Activated naive CD8-positive, alpha-beta T cell treated with anti-CD3 and anti-CD28 coated beads for 36 hours (primary cell): ENCODE measurements around the gene OTOGL. TPM values are rescaled to one million over a fixed set of nuclear protein-coding genes. Genes with fewer than 3 reads are reported as not detected.

Experiments used
- DNase-seq: peaks from one replicate; pipeline ENCODE4 v3.0.0; 2021
- H3K27ac Mint-ChIP-seq: one replicate; pipeline ENCODE4 v1.8.0; 2022; ENCODE audit warnings: mild to moderate bottlenecking, moderate library complexity, mixed read lengths
- H3K27me3 Mint-ChIP-seq: one replicate; pipeline ENCODE4 v1.8.0; 2022; ENCODE audit warnings: mild to moderate bottlenecking, mixed read lengths
- H3K36me3 Mint-ChIP-seq: one replicate; pipeline ENCODE4 v1.8.0; 2021; ENCODE audit warnings: mild to moderate bottlenecking, mixed read lengths
- H3K4me1 Mint-ChIP-seq: one replicate; pipeline ENCODE4 v1.8.0; 2021; ENCODE audit warnings: mixed read lengths
- H3K4me3 Mint-ChIP-seq: one replicate; pipeline ENCODE4 v1.8.0; 2022; ENCODE audit warnings: mild to moderate bottlenecking, moderate library complexity, mixed read lengths
- H3K9me3 Mint-ChIP-seq: one replicate; pipeline ENCODE4 v1.8.0; 2022; ENCODE audit warnings: mixed read lengths
- total RNA-seq, 2 experiments: library from RNA; stranded (reverse); gene quantifications; one replicate each; pipeline ENCODE4 v1.2.3, GENCODE V29; 2021

OTOGL gene
- total RNA-seq, 2 experiments from 2014 or later: not detected

DNA sequence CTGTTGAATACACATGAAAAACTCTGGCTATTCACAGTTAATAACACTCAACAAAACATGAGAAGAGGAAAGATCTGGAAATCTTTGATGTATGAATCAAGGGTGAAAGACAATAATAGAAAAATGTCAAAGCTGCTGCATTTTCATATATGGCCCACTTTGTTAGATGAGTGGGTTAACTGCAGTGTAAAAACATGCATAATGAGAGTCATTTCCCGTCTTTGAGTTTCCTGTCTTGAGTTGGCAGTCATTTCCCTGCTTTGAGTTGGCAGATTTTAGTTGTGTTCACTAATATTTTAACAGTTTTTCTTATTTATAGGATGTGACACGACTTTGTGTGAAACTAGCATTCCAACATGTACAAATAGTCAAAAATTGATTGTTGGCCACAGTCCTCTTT is 256.8 kb downstream of the OTOGL start:
- Mint-ChIP-seq H3K36me3 (no peaks in the 10 kb centered on the region), H3K27ac (no peak overlapping the region), H3K4me1 (no peaks in the 10 kb centered on the region), H3K4me3 (no peak overlapping the region), H3K27me3 (no peaks in the 10 kb centered on the region), H3K9me3 (no peaks in the 10 kb centered on the region)
- DNase-seq: no peak

- no peaks in the 10 kb centered on the region for H3K27me3 Mint-ChIP-seq
Measured at GRCh38 chr12:80359703-80360102, 260.4 kb downstream of the OTOGL start.

DNA sequence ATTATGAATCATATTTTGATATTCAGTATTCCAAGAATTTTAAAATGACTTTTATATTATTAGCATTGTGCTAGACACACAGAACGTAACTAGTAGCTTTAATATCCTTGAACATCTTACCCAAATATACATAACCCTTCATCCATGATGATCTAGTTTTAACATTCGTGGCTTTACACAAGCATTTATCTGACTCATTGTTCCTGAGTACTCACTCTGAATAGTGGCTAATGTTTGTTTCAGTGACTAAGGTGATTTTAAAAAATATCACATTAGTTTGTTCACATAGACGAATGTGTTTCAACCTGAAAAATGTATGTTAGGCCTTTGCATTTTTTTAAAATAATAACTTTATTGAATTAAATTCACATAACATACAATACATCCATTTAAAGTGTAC is 264.7 kb downstream of the OTOGL start:
- no peaks in the 10 kb centered on the region for H3K36me3 Mint-ChIP-seq
- peaks cover 5% of the 10 kb centered on the region for H3K9me3 Mint-ChIP-seq
- H3K27ac Mint-ChIP-seq: no peak overlapping the region
- H3K27me3 Mint-ChIP-seq: no peaks in the 10 kb centered on the region
- DNase-seq: no peak
- H3K4me3 Mint-ChIP-seq: no peak overlapping the region
- H3K4me1 Mint-ChIP-seq: no peaks in the 10 kb centered on the region

More at GRCh38 chr12:80359703-80360102, 260.4 kb downstream of the OTOGL start:
- DNase-seq: no peak
- H3K27ac Mint-ChIP-seq: no peak overlapping the region
- no peaks in the 10 kb centered on the region for H3K36me3 Mint-ChIP-seq
- H3K4me3 Mint-ChIP-seq: no peak overlapping the region
- no peaks in the 10 kb centered on the region for H3K4me1 Mint-ChIP-seq
- peaks cover 5% of the 10 kb centered on the region for H3K9me3 Mint-ChIP-seq

- Mint-ChIP-seq H3K27ac (no peak overlapping the region), H3K4me1 (no peaks in the 10 kb centered on the region), H3K36me3 (no peaks in the 10 kb centered on the region), H3K9me3 (no peaks in the 10 kb centered on the region), H3K4me3 (no peak overlapping the region), H3K27me3 (no peaks in the 10 kb centered on the region)
- DNase-seq: no peak
Measured at GRCh38 chr12:80373666-80374065, 274.3 kb downstream of the OTOGL start.

DNA sequence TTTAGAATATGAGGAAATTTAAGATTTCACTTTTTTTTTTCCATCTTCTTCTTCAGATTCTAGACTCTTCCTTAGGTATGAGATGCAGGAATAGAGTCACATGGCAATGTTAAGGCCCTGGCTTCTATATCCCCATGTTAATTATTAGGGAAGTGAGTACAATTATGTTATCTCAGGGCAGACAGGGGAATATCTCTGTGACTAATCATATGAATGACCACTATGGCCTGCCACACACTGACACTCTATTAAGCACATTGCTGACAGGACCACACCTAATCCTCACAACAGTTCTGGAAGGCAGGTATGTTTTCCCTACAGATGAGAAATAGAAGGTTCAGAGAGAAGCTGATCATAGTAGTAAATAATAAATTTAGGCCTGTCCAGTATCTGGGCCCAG is 275.3 kb downstream of the OTOGL start:
- Mint-ChIP-seq H3K27me3 (no peaks in the 10 kb centered on the region), H3K9me3 (no peaks in the 10 kb centered on the region), H3K27ac (no peak overlapping the region), H3K4me3 (no peak overlapping the region), H3K4me1 (no peaks in the 10 kb centered on the region), H3K36me3 (no peaks in the 10 kb centered on the region)
- DNase-seq: no peak

GRCh38 chr12:80377140-80377794 is 277.9 kb downstream of the OTOGL start:
- Mint-ChIP-seq H3K9me3 (no peaks in the 10 kb centered on the region), H3K27ac (no peak overlapping the region), H3K4me1 (no peaks in the 10 kb centered on the region), H3K27me3 (no peaks in the 10 kb centered on the region), H3K36me3 (no peaks in the 10 kb centered on the region), H3K4me3 (no peak overlapping the region)
- DNase-seq: no peak

GRCh38 chr12:80381121-80381520 is 281.8 kb downstream of the OTOGL start:
- Mint-ChIP-seq H3K4me1 (no peaks in the 10 kb centered on the region), H3K27me3 (no peaks in the 10 kb centered on the region), H3K4me3 (no peak overlapping the region), H3K9me3 (no peaks in the 10 kb centered on the region), H3K36me3 (no peaks in the 10 kb centered on the region), H3K27ac (no peak overlapping the region)
- no peak for DNase-seq

GRCh38 chr12:80382254-80382653 is 282.9 kb downstream of the OTOGL start:
- H3K27me3 Mint-ChIP-seq: no peaks in the 10 kb centered on the region
- DNase-seq: no peak
- H3K27ac Mint-ChIP-seq: no peak overlapping the region
- H3K4me1 Mint-ChIP-seq: no peaks in the 10 kb centered on the region
- H3K36me3 Mint-ChIP-seq: no peaks in the 10 kb centered on the region
- no peak overlapping the region for H3K4me3 Mint-ChIP-seq
- H3K9me3 Mint-ChIP-seq: no peaks in the 10 kb centered on the region

DNA sequence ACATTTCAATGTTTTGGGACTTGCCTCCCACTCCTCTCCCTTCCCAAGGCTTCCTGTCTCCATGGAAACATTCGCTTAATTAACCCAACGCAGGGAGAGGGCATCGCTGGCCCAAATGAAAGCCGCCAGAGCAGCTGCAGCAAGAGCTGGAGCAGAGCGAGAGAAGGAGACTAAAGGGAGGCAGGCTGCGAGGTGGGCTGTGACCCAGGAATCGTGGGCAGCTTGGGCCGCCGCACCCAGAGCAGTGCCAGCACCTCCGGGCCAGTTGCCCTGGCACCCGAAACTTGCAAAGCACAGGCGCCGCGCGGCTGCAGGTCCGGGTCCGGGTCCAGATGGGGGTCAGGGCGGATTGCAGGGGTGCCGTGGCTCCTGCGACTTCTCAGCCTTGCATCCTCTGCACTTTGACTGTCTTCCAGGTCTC is 301.2 kb downstream of the OTOGL start:
- Mint-ChIP-seq H3K4me1 (no peaks in the 10 kb centered on the region), H3K36me3 (no peaks in the 10 kb centered on the region), H3K4me3 (no peak overlapping the region), H3K27ac (no peak overlapping the region), H3K27me3 (peaks cover 21% of the 10 kb centered on the region), H3K9me3 (peaks cover 1% of the 10 kb centered on the region)
- no peak for DNase-seq

- no peak overlapping the region for H3K4me3 Mint-ChIP-seq
- H3K36me3 Mint-ChIP-seq: no peaks in the 10 kb centered on the region
- peaks cover 21% of the 10 kb centered on the region for H3K27me3 Mint-ChIP-seq
- H3K9me3 Mint-ChIP-seq: peaks cover 1% of the 10 kb centered on the region
- no peak for DNase-seq
- no peak overlapping the region for H3K27ac Mint-ChIP-seq
- no peaks in the 10 kb centered on the region for H3K4me1 Mint-ChIP-seq
Measured at GRCh38 chr12:80401191-80401590, 301.9 kb downstream of the OTOGL start.

DNA sequence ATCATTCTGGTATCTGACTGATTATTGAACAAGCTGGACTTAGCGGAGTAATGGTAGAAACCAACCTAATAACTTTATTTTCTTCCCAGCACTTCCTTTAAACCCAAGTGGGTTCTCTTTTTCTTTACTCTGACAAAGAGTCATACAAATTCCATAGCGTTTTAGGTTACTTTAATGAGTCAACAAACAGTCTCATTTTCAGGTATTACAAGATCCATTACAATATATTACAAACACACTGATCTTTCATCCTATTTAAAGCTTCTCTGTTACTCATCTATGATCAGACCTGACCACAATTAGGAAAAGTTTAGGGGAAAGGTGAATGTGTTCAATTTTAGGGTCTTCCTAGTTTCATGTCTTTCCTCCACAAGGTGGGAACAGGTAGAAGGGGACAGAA is 305.3 kb downstream of the OTOGL start:
- Mint-ChIP-seq H3K4me3 (no peak overlapping the region), H3K27ac (no peak overlapping the region), H3K27me3 (peaks cover 19% of the 10 kb centered on the region), H3K36me3 (no peaks in the 10 kb centered on the region), H3K4me1 (no peaks in the 10 kb centered on the region), H3K9me3 (peaks cover 1% of the 10 kb centered on the region)
- no peak for DNase-seq

- DNase-seq: no peak
- Mint-ChIP-seq H3K9me3 (no peaks in the 10 kb centered on the region), H3K4me3 (no peak overlapping the region), H3K36me3 (no peaks in the 10 kb centered on the region), H3K4me1 (no peaks in the 10 kb centered on the region), H3K27ac (no peak overlapping the region), H3K27me3 (peaks cover 8% of the 10 kb centered on the region)
Measured at GRCh38 chr12:80406253-80406652, 306.9 kb downstream of the OTOGL start.

GRCh38 chr12:80411787-80412186 is 312.4 kb downstream of the OTOGL start:
- no peaks in the 10 kb centered on the region for H3K4me1 Mint-ChIP-seq
- peaks cover 3% of the 10 kb centered on the region for H3K27me3 Mint-ChIP-seq
- no peak overlapping the region for H3K4me3 Mint-ChIP-seq
- H3K9me3 Mint-ChIP-seq: no peaks in the 10 kb centered on the region
- H3K36me3 Mint-ChIP-seq: no peaks in the 10 kb centered on the region
- H3K27ac Mint-ChIP-seq: no peak overlapping the region
- no peak for DNase-seq

- DNase-seq: no peak
- Mint-ChIP-seq H3K4me3 (no peak overlapping the region), H3K4me1 (no peaks in the 10 kb centered on the region), H3K27ac (no peak overlapping the region), H3K9me3 (no peaks in the 10 kb centered on the region), H3K27me3 (peaks cover 3% of the 10 kb centered on the region), H3K36me3 (no peaks in the 10 kb centered on the region)
Measured at GRCh38 chr12:80412343-80412953, 313.1 kb downstream of the OTOGL start.

GRCh38 chr12:80413462-80413861 is 314.1 kb downstream of the OTOGL start:
- Mint-ChIP-seq H3K36me3 (no peaks in the 10 kb centered on the region), H3K9me3 (no peaks in the 10 kb centered on the region), H3K4me1 (no peaks in the 10 kb centered on the region), H3K4me3 (no peak overlapping the region), H3K27me3 (peaks cover 3% of the 10 kb centered on the region), H3K27ac (no peak overlapping the region)
- DNase-seq: no peak

- no peak for DNase-seq
- Mint-ChIP-seq H3K9me3 (no peaks in the 10 kb centered on the region), H3K27me3 (no peaks in the 10 kb centered on the region)
Measured at GRCh38 chr12:80415466-80415865, 316.1 kb downstream of the OTOGL start.

More at GRCh38 chr12:80415466-80415865, 316.1 kb downstream of the OTOGL start:
- no peaks in the 10 kb centered on the region for H3K36me3 Mint-ChIP-seq
- no peak overlapping the region for H3K27ac Mint-ChIP-seq
- H3K4me1 Mint-ChIP-seq: no peaks in the 10 kb centered on the region
- no peak overlapping the region for H3K4me3 Mint-ChIP-seq
